GM19025 (cell line): ENCODE data around the gene CPPED1.
"Not testable (repeated sequence)": the region's sequence is repeated elsewhere in the genome, so short reads cannot be mapped to it uniquely, and the experiment has no call there.

Experiments used
- ATAC-seq: cut with Tn5 transposase; IDR thresholded peaks from one replicate; pipeline ENCODE4 v1.9.1; 2021; ENCODE audit warnings: mild to moderate bottlenecking, low read depth, moderate library complexity; ENCODE audit not compliant: unreplicated experiment

The CPPED1 gene

DNA sequence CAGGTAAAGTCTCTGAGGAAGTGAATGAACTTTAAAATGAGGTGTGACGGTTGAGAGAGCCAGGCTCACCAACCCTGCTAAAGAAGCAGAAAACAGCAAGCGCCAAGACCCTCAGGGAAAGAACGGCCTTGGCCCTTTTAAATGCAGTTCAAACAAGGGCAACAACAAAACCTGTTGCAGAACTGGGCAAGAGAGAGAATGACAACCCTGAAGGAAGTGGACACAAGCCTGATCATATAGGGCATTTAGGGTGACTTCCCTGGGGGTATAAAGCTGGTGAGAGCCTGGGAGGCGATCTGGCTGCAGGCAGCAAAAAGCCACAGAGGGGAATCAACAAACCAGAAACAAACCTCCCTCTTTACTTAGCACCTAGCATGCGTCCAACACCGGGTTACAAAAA, 1.0 kb downstream of the CPPED1 start:
- no peak for ATAC-seq

GRCh38 chr16:12802048-12802447, 1.6 kb downstream of the CPPED1 start:
- no peak for ATAC-seq

GRCh38 chr16:12801511-12802042, 2.1 kb downstream of the CPPED1 start:
- no peak for ATAC-seq

GRCh38 chr16:12800817-12801216, 2.9 kb downstream of the CPPED1 start:
- ATAC-seq: no peak

- ATAC-seq: not testable (repeated sequence)
These were observed 3.7 kb downstream of the CPPED1 start for GRCh38 chr16:12799996-12800395.

- no peak for ATAC-seq
These were observed 4.8 kb downstream of the CPPED1 start for GRCh38 chr16:12798846-12799245.

DNA sequence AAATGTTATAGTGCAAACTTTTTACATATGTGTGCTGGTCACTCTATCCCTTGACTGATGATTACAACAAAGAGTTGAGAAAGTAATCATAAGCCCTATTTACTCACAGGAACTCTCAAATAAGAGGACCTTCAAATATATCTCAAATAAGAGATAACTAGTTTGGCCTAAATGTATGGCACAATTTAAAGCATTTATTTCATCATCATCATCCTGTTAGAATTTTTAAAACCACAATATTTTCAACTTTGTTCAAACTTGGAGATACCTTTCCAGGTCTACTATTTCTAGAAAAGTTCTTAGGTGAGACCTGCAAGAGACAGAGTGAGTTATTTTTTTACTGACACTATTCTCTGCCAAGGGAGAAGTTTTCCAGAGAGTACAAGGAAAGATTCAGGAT, 5.5 kb downstream of the CPPED1 start:
- ATAC-seq: no peak

GRCh38 chr16:12796498-12796897, 7.2 kb downstream of the CPPED1 start:
- no peak for ATAC-seq

DNA sequence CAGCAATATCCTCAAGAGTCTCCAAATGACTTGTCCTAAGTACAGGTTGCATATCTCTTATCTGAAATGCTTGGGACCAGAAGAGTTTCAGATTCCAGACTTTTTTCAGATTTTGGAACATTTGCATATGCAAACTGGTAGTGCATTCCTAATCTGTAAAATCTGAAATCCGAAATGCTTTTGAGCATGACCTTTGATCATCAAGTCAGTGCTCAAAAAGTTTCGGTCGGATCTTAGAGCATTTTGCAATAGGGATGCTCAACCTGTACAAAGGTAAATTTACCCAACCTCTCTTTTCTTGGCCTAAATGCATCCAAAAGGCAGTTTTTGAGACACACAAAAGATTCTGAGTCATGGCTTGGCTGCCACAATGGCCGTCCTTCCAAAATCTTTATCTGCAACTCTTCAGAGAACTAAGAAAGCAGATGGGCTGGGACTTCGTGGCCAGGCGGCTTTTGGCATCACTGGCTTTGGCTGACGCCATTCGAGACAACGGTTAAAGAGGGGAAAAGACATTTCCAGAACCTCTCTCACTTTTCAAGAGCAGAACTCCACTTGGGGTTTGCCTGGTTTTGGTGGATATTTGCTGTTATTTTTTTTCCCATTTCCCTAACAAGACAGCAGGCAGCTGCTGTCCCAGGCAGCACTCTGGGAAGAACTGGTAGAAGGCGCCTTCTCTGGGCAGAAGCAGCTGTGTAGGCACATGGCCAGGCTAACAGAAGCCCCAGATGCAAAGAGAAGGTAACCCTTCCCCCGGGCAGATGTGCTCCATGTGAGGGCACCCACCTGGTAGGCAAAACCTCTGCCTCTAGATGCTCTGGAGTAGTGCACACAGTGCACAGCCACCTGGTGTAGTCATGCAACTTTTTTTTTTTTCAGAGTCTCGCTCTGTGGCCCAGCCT, 8.9 kb downstream of the CPPED1 start:
- ATAC-seq: no peak

- ATAC-seq: no peak
These were observed 9.8 kb downstream of the CPPED1 start for GRCh38 chr16:12793865-12794240.

DNA sequence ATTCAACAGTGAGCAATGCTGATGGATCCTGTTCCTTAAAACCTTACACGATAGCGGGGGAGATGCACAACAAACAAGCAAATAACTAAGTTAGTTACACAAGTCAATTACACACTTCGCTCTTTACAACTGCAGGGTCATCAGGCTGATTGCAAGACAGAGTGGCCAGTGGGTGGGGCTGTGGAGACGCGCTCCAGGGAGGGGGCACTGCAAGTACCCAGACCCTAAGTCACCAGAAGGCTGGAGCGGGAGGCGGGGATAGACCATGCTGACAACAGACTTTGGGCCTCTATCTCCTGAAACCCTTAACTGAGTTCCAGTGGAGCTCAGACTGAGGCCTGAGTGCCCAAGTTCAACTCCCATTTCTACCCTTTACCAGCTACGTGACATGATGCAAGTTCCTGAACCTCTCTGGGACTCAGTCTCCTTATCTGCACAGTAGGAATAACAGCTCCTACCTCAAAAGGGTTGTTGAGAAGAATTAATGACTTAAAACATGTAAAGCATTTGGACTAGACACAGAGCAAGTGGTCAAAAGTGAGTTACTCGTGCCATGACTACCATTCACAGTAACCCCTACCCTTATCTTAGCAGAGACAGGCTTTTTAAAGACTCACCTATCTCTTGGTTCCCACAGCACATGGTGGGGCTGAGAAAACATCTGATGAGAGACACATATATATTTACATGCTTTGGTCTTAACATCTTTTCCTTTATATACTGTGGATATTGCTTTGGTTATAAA, 10.4 kb downstream of the CPPED1 start:
- ATAC-seq: no peak

- ATAC-seq: not testable (repeated sequence)
These were observed 11.2 kb downstream of the CPPED1 start for GRCh38 chr16:12792528-12792927.

GRCh38 chr16:12791340-12791739, 12.3 kb downstream of the CPPED1 start:
- no peak for ATAC-seq

GRCh38 chr16:12788758-12789157, 14.9 kb downstream of the CPPED1 start:
- no peak for ATAC-seq

DNA sequence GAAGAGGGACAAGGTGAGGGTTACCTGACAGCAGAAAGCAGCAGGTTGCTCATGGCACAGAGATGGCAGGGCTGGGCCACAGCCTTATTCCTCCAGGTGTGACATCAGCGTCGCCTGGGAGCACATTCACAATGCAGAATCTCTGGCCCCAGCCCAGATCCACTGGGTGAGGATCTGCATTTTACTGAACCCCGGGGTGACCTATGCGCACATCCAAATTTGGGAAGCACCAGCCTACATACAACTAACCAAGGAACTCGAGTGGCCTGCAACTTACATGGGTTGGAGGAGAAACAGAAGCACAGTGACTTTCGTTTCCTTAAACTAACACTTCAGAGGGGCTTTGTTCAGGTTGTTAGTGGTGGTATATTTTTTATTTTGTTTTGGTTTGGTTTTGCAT, 17.6 kb downstream of the CPPED1 start:
- ATAC-seq: no peak

DNA sequence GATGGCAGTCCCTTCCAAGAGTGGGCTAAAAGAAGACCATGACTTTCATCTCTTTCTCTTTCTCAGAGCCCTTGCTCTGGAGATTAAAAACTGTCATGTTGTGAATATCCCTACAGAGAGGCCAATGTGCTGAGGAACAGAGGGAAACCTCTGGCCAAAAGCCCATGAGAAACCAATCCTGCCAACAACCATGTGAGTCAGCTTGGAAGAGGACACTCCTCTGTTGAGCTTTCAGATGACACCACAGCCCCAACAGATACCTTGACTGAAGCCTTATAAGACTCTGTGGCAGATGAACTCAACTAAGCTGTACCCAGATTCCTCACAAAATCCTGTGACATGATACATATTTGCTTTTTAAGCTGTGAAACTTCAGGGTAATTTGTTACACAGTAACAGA, 19.6 kb downstream of the CPPED1 start:
- no peak for ATAC-seq

DNA sequence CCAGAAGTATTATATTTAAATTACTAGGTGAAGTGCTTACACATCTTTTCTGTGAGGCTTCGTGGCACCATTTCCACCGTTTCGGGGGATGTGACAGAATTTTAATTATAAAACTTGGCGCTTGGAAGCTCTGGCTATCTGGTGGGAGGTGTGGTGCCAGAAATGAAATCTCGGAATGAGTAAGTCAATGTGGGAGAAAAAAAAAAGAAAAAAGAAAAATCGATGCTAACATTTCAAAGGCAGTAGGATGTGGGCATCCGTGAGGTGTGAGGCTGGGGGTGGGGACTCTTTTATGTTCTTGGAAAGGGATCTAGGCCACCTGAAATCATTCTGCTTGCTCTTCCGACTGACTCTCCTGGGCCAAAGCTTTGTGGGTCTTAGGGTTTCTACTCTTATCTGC, 21.9 kb downstream of the CPPED1 start:
- ATAC-seq: no peak

GRCh38 chr16:12780467-12780866, 23.2 kb downstream of the CPPED1 start:
- no peak for ATAC-seq

DNA sequence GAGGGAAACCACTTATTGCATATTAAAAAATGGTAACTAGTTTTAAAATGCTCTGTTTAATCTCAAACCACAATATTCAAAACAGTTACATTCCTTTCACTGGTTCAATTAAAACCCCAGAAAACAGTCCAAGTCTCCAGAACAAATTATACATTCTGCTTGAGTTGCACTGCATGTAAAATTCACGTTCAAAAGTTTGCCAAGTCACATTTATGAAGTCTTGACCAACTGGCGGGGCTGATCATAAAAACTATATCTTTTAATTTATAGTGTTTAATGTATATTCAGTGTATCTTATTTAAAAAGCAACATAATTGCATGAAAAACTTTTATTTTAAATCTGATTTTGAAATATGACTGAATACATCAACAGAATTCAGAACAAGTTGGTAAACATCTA, 25.0 kb downstream of the CPPED1 start:
- no peak for ATAC-seq

DNA sequence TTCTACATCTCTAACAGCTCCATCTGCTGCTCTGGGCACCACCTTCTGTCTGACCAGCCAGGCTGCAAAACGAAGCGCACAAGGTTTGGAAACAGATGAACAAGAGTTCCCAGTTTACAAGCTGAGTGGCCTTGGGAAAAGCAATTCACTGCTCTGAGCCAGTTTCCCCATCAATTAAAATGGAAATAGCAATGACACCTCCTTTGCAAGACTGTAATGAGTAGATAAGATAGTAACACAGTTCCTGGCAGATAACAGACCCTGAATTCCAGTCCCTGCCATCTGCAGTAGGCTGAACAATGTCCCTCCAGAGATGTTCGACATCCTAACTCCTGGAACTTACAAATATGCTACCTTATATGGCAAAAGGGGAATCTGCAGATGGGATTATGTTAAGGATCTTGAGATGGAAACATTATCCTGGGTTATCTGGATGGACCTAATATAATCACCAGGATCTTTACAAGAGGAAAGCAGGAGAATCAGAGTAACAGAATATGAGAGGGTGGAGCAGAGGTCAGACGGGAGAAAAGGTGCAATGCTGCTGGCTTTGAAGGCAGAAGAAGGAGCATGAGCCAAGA, 27.9 kb downstream of the CPPED1 start:
- ATAC-seq: no peak

DNA sequence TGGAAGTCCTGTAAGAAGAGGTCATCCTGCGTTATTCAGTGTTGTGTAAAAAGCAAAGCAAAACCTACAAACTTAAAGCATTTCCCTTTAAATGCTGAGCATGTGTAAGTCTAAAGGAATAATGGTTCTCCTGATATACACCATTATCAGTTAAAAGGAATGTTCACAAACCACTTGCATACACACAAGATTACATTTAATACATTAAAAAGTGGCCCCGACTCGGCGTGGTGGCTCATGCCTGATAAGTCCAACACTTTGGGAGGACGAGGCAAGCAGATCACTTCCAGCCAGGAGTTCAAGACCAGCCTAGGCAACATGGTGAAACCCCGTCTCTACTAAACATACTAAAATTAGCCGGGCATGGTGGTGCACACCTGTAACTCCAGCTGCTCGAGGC, 30.5 kb downstream of the CPPED1 start:
- ATAC-seq: no peak
